GM18498 (cell line): ENCODE data around the gene ANO3.

Source experiments
- ATAC-seq: cut with Tn5 transposase; IDR thresholded peaks from one replicate; pipeline ENCODE4 v1.9.1; 2021; ENCODE audit warnings: mild to moderate bottlenecking, moderate library complexity; ENCODE audit not compliant: unreplicated experiment

The ANO3 gene

GRCh38 chr11:26483108-26483507 lies 151.2 kb downstream of the ANO3 start:
- ATAC-seq: no peak

- ATAC-seq: no peak
Measured at GRCh38 chr11:26490546-26490945, 158.6 kb downstream of the ANO3 start.

- no peak for ATAC-seq
Measured at GRCh38 chr11:26493616-26494015, 161.7 kb downstream of the ANO3 start.

DNA sequence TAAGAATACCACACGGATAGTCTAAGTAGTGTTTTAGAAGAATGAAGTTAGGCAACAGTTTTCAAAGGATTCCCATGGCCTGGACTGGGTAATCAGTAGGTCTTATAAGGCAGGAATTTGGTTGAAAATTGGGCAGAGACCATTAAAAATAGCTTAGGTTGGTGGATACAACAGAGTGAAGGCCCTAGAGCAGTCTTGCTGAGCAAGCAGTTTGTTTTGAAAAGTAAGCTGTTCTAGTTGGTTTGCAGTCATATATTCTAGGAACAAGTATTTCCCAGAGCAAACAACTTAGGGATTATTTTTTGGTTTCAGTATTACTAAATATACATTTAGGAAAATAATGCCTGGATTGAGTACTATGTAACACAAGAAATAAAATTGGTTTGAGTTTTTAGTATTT lies 175.3 kb downstream of the ANO3 start:
- ATAC-seq: no peak

DNA sequence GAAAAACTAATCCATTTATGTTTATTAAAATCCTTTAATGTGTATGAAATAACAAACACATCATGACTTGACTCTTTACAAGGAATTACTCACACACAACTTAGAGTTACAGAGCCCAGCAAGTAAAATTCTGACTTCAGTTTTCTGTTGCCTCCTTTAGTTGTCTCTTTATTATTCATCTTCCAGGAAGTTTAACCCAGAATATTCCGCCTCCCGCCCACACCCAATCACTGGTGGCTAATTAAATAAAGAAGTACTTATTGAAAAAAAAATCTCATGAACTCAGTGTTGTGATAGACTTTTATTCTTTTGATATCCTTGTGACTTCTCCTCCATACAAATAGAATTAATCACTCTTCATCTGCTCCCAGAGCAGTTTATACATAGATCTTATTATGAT lies 178.2 kb downstream of the ANO3 start:
- ATAC-seq: no peak

DNA sequence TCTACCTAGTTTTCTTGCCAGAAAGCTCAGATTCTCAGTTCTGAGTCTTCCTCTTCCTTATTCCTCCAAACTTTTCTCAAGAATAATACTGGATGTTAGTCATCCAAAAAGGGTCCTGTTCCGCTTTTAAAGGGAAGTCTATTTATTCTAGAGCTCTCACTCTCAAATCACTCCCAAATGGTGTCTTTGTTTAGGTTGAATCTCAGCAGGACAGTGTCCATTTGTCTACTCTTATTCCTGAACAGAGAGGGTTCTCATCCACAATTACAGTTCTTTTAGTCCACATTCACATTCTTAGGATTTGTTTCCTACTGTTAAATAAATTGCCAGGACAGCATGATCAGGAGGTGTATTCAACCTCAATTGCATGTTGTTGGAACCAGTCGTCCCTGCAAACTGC lies 178.8 kb downstream of the ANO3 start:
- ATAC-seq: no peak

- no peak for ATAC-seq
Measured at GRCh38 chr11:26512196-26512595, 180.3 kb downstream of the ANO3 start.

DNA sequence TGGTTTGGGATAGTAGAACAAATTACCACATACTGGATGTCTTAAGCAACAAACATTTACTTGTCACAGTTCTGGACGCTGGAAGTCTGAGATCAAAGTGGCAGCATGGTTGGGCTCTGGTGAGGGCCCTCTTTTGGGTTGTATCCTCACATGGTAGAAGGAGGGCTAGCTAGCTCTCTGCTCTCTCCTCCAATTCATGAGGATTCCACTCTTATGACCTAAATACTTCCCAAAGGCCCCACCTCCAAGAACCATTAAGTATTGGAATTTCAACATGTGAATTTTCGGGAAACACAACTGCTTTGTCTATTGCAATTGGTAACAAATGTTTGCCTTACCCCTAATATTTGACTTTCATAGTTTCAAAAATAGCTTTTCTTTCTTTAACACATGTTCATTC lies 187.5 kb downstream of the ANO3 start:
- no peak for ATAC-seq

- no peak for ATAC-seq
Measured at GRCh38 chr11:26522912-26523610, 191.1 kb downstream of the ANO3 start.

DNA sequence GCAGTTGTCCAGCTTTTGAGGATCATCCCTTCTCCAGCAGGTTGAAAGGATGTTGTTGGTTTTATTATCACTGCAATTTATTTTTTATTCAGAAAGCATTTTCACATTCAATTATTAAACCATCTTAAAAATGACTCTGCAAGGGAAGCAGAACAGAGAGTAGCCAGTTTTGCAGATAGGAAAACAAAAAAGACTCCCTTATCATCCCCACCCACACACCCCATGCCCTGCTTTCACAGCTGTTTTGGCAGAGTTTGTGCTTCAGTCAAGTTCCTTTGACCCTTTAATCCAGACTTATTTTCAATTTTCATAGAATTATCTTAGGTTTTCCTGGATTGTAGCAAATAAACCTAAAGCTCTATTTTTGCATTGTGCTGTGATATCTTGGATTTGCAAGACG lies 195.8 kb downstream of the ANO3 start:
- ATAC-seq: no peak

DNA sequence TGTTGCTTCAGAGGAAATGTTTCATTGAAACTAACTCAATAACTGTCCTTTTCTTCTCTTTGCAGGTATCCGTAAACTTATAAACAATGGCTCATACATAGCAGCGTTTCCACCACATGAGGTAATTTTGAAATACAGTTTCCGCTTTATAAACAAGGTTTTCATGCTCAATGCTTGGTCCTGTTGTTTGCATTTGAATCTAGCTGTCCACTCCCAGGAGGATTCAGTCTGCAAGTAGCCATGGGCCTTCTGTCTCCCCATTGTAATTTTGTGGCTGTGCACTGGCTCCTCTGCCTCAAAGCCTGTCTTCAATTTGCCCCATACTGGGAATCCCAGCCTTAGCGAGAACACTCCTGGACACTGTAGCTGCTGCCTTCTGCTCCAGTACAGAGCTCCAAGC lies 205.4 kb downstream of the ANO3 start:
- ATAC-seq: no peak

DNA sequence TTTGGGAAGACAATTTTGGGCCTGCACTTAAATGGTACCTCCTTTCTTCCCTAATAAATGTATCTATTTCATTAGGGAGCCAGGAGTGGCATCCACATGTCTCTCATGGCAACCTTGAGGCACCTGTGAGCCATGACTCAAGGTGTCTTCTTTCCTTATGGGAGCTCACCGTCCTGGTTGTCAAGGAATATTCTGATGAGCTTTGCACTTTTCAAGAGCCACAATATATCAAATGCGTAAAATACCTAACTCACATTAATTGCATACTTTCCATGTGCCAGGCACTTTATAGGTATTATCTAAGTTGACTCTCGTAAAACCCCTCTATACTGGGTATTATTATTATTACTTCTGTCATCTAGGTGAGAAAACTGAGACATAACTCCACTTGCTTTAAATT lies 207.6 kb downstream of the ANO3 start:
- ATAC-seq: no peak

DNA sequence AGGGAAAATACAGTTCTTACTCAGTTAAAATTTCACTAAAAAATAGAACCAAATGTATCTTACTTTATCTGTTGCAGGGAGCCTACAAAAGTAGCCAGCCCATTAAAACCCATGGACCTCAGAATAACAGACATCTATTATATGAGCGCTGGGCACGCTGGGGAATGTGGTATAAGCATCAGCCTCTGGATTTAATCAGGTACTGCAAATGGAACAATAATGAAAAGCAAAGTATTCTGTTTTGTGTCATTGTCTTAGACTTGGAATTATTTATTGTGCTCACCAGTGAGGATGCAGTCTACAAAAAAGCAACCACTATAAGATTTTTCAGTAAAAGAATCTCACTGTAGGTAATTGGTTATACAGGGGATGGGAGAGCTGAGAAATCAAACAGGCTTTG lies 209.9 kb downstream of the ANO3 start:
- ATAC-seq: no peak

GRCh38 chr11:26549176-26549575 lies 217.2 kb downstream of the ANO3 start:
- no peak for ATAC-seq

DNA sequence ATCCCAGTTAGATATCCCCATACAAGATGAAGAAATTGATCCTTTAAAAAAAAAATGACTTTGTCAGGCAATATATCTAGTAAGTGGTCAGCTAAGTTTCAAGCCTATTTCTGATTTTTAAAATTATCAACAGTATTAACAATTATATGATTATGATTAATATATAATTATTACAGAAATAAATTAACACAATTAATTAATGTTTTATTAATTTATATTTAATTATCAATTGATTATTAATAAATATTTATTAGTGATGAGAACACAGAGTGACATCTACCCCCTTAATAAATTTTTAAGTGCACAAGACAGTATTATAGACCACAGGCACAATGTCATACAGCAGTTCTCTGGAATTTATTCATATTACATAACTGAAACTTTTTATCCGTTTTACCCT lies 218.1 kb downstream of the ANO3 start:
- ATAC-seq: no peak

- no peak for ATAC-seq
Measured at GRCh38 chr11:26551186-26551801, 219.4 kb downstream of the ANO3 start.

GRCh38 chr11:26553182-26553581 lies 221.3 kb downstream of the ANO3 start:
- no peak for ATAC-seq

GRCh38 chr11:26554455-26554854 lies 222.5 kb downstream of the ANO3 start:
- ATAC-seq: no peak

DNA sequence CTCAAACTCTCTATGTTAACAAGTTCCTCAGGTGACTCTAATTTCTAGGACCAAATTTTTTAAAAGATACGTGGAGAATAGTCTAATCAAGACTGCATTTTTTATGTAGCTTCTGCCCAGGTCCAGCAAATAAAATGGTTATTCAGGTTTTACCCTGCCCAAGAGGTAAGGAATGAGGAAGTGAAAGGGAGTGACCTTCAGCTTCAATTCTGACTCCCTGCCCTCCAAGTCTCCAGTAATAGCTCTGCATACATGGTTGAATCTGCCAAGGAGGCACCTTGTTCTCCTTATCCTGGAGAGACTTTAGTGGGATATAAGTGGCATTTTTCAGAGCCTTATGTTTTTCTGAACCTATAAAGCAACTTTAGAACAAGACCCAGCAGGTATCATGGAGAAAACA lies 224.7 kb downstream of the ANO3 start:
- ATAC-seq: no peak

- ATAC-seq: no peak
Measured at GRCh38 chr11:26557666-26558065, 225.7 kb downstream of the ANO3 start.

DNA sequence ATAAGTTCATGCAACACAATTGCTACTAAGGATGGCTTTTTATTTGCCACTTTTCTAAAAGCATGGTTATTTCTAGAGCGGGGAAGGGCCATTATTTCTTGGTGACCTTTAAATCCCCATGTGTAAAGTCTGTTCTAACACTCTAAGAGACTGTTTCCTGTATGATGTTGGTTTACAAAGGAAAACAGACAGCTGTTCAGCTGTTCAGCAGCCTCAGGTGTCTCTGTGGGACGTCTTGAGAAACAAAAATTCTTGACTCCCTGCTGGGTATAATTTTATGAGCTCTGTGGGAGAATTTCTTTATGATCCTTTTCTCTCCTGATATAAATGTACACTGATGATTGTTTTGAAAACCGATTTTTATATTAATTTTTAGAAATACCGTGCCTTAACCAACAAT lies 226.3 kb downstream of the ANO3 start:
- no peak for ATAC-seq

DNA sequence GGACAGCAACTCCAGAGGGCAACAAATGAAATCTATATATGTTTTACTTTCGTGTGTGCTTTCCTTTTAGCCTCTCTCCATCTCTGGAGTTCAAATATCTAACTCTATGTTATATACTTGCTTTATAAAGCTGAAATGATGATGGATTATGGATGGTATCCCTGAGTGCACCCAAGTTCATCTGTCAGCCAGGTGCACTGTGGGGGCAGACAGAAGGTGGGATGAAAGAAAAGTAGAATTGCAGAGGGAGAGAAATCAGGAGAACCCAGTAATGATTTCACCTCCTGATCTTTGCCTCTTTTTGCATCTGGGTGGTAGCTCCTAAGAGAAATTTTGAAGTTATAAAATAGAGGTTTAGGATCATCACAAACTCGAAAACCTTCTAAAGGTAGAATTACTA lies 237.7 kb downstream of the ANO3 start:
- ATAC-seq: no peak
